AG04450 (cell line): ENCODE measurements around the gene PTPN18. TPM values are rescaled to one million over a fixed set of nuclear protein-coding genes. Genes with fewer than 3 reads are reported as not detected.

Source experiments
- CTCF ChIA-PET: fragments of 300-600, 350-600 bp; formaldehyde crosslinking; extraction: SDS; loops from one replicate; lab custom pipeline; 2022; ENCODE audit warnings: antibody characterized with exemption, inconsistent platforms; lab: Charles Lee
- POLR2A ChIA-PET: fragments of 350-600 bp; formaldehyde crosslinking; extraction: SDS; loops from one replicate; lab custom pipeline; 2021; ENCODE audit warnings: antibody characterized with exemption, inconsistent platforms; lab: Yijun Ruan, JAX
- DNase-seq: peaks from one replicate; pipeline ENCODE4 v3.0.0-alpha.2; 2011; ENCODE audit warnings: low read depth, low spot score
- H3K27ac ChIP-seq: one replicate; pipeline ENCODE4 v1.5.1; 2012; ENCODE audit warnings: low read depth, low read length, control low read depth
- H3K27me3 ChIP-seq: one replicate; pipeline ENCODE4 v1.6.0; 2012; ENCODE audit warnings: low read length; ENCODE audit not compliant: control insufficient read depth, insufficient read depth
- H3K4me3 ChIP-seq: 2 replicates; pipeline ENCODE4 v1.5.1; 2011; ENCODE audit warnings: mild to moderate bottlenecking, low read depth, low read length, control low read depth
- H3K9me3 ChIP-seq: 2 replicates; pipeline ENCODE4 v1.5.1; 2012; ENCODE audit warnings: low read length; ENCODE audit not compliant: control insufficient read depth, insufficient read depth
- CTCF ChIP-seq: IDR thresholded peaks from 2 replicates; pipeline ENCODE4 v1.5.1; 2011; ENCODE audit warnings: low read depth, low read length, control low read depth, inconsistent platforms
- polyA plus RNA-seq: library from polyadenylated mRNA; depleted of rRNA; stranded (reverse); fragments of >200 nt; gene quantifications from 2 replicates; pipeline ENCODE4 v1.2.3, GENCODE V29; 2011

PTPN18 gene
- polyA plus RNA-seq, 1 experiment = 10.1 TPM

DNA sequence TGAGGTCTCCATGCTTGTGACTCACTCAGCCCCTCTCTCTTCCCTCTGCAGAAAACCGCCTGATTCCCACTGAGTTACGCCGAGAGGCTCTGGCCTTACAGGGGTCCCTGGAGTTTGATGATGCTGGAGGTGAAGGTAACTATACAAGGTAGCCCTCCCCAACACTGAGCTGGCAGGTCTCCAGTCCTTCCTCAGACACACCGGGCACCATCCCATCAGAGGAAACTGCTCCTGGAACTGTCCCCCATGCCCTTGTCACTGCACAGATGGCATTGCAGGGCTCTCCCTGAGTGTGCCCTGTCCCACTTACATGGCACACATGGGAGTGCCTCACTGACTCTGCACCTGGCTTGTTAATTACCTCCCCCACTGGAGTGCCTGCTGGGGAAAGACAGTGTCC is 11.3 kb upstream of the PTPN18 start:
- no peak for TF ChIP-seq CTCF
- H3K27me3 ChIP-seq = no peaks in the 10 kb centered on the region
- no peak overlapping the region for H3K4me3 ChIP-seq
- CTCF ChIA-PET = interaction anchor here (2.0 kb wide), 1 partner anchor 11 kb away, joined by 5 read pairs; the partner anchor contains the start of gene PTPN18
- no peak overlapping the region for H3K27ac ChIP-seq
- POLR2A ChIA-PET = no interaction called here
- H3K9me3 ChIP-seq = no peaks in the 10 kb centered on the region; the same call in 1 of the 2 replicates
- DNase-seq = no peak

DNA sequence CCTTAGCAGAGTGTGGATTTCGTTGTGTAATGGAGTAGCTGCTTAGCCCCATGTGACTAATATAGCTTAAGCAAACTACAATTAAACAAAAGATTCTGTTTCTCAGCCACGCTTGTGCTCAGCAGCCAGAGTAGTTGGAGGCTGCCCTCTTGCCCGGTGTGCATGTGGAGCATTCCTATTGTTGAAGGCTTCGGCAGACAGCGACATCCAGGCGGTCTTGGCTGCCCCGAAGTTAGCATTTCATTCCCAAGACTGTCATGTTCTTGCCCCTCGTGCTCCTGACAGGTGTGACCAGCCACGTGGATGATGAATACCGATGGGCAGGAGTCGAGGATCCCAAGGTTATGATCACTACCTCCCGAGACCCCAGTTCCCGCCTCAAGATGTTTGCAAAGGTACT is 10.8 kb upstream of the PTPN18 start:
- no peaks in the 10 kb centered on the region; the same call in 1 of the 2 replicates for H3K9me3 ChIP-seq
- ChIA-PET CTCF (no interaction called here), POLR2A (no interaction called here)
- no peak for TF ChIP-seq CTCF
- no peak overlapping the region for H3K27ac ChIP-seq
- no peak overlapping the region for H3K4me3 ChIP-seq
- no peak for DNase-seq
- no peaks in the 10 kb centered on the region for H3K27me3 ChIP-seq

DNA sequence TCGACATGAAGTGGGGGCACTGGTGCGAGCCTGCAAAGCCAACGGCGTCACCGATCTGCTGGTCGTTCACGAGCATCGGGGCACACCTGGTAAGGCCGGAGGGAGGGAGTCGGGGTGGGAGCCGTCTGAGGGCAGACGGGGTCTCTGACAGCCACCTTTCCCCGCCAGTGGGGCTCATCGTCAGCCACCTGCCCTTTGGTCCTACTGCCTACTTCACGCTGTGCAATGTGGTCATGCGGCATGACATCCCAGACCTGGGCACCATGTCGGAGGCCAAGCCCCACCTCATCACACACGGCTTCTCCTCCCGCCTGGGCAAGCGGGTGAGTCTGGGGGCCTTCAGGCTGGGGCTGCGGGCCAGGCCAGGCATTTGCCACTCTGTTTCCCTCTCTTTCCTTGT is 10.2 kb upstream of the PTPN18 start:
- Histone ChIP-seq H3K4me3 (no peak overlapping the region), H3K27ac (no peak overlapping the region), H3K9me3 (no peaks in the 10 kb centered on the region; the same call in 1 of the 2 replicates), H3K27me3 (no peaks in the 10 kb centered on the region)
- no peak for TF ChIP-seq CTCF
- DNase-seq = no peak
- CTCF ChIA-PET = no interaction called here
- POLR2A ChIA-PET = no interaction called here

- TF ChIP-seq CTCF = no peak
- ChIA-PET CTCF (interaction anchor here (2.2 kb wide), 1 partner anchor 27 kb away, joined by 7 read pairs; no protein-coding TSS in a partner anchor), POLR2A (no interaction called here)
- DNase-seq = no peak
- no peak overlapping the region for H3K4me3 ChIP-seq
- H3K27me3 ChIP-seq = no peaks in the 10 kb centered on the region
- H3K9me3 ChIP-seq = no peaks in the 10 kb centered on the region; the same call in 1 of the 2 replicates
- H3K27ac ChIP-seq = no peak overlapping the region
Measured at GRCh38 chr2:130346041-130346740, 9.7 kb upstream of the PTPN18 start.

- ChIA-PET POLR2A (no interaction called here), CTCF (interaction anchor here (2.2 kb wide), 1 partner anchor 27 kb away, joined by 7 read pairs; no protein-coding TSS in a partner anchor)
- no peak overlapping the region for H3K27ac ChIP-seq
- no peak for TF ChIP-seq CTCF
- no peak overlapping the region for H3K4me3 ChIP-seq
- H3K27me3 ChIP-seq = no peaks in the 10 kb centered on the region
- DNase-seq = no peak
- H3K9me3 ChIP-seq = no peaks in the 10 kb centered on the region; the same call in 1 of the 2 replicates
Measured at GRCh38 chr2:130346741-130347066, 9.2 kb upstream of the PTPN18 start.
